Common myeloid progenitor, CD34-positive (primary cell): Measurements from ENCODE around the gene GOLGA6L7.

Source experiments
- CTCF ChIA-PET: fragments of 350-600 bp; sonication (Branson Sonifier 250); formaldehyde crosslinking; loops from one replicate; lab custom pipeline; 2021; ENCODE audit warnings: antibody characterized with exemption; lab: Charles Lee
- POLR2A ChIA-PET: fragments of 350-600 bp; sonication (Branson Sonifier 250); formaldehyde crosslinking; loops from one replicate; lab custom pipeline; 2021; ENCODE audit warnings: antibody characterized with exemption; lab: Charles Lee
- DNase-seq, 3 donors: peaks; one replicate each; pipeline versions ENCODE4 v3.0.0 to v3.0.0-alpha.2; 2013
- H3K27ac ChIP-seq, 2 experiments: 1 replicate in 1 of 2; 2 replicates in 1 of 2; pipeline ENCODE4 v1.7.0; 2013; ENCODE audit warnings: inconsistent platforms in 2 of 2, low read length in 2 of 2, mild to moderate bottlenecking in 2 of 2, low read depth in 1 of 2, moderate library complexity in 1 of 2; ENCODE audit not compliant: severe bottlenecking in 2 of 2, insufficient read depth in 1 of 2, poor library complexity in 1 of 2
- H3K27me3 ChIP-seq, 5 experiments: replicated peaks in 2 of 5; 1 replicate in 3 of 5; 2 replicates in 2 of 5; pipeline versions ENCODE4 v1.6.1 to v1.7.0; 2013; ENCODE audit warnings: low read length in 4 of 5, mild to moderate bottlenecking in 2 of 5, moderate library complexity in 2 of 5, inconsistent platforms in 1 of 5; ENCODE audit not compliant: insufficient read depth in 5 of 5, control insufficient read depth in 4 of 5
- H3K36me3 ChIP-seq, 4 experiments: 1 replicate in 2 of 4; 2 replicates in 2 of 4; pipeline versions ENCODE4 v1.6.1 to v1.7.0; 2013; ENCODE audit warnings: low read length in 3 of 4, control low read depth in 1 of 4, mild to moderate bottlenecking in 1 of 4; ENCODE audit not compliant: control insufficient read depth in 4 of 4, insufficient read depth in 4 of 4
- H3K4me1 ChIP-seq, 4 experiments: 1 replicate in 3 of 4; 2 replicates in 1 of 4; pipeline versions ENCODE4 v1.6.1 to v1.7.1; 2013; ENCODE audit warnings: low read length in 3 of 4, mild to moderate bottlenecking in 3 of 4, control low read depth in 1 of 4, inconsistent platforms in 1 of 4, moderate library complexity in 1 of 4; ENCODE audit not compliant: control insufficient read depth in 4 of 4, insufficient read depth in 4 of 4; ENCODE audit errors: control extremely low read depth in 1 of 4
- H3K4me3 ChIP-seq, 7 experiments: 1 replicate in 4 of 7; 2 replicates in 3 of 7; pipeline versions ENCODE4 v1.5.1 to v1.7.0; 2013; ENCODE audit warnings: mild to moderate bottlenecking in 7 of 7, low read length in 6 of 7, moderate library complexity in 6 of 7, inconsistent platforms in 2 of 7, low read depth in 2 of 7, control low read depth in 1 of 7; ENCODE audit not compliant: insufficient read depth in 4 of 7, control insufficient read depth in 1 of 7; ENCODE audit errors: extremely low read depth in 1 of 7
- H3K9me3 ChIP-seq, 5 experiments: 1 replicate in 4 of 5; 2 replicates in 1 of 5; pipeline versions ENCODE4 v1.6.1 to v1.7.1; 2013; ENCODE audit warnings: low read length in 4 of 5, mild to moderate bottlenecking in 2 of 5, inconsistent platforms in 1 of 5, low read depth in 1 of 5, moderate library complexity in 1 of 5; ENCODE audit not compliant: control insufficient read depth in 4 of 5, insufficient read depth in 2 of 5; ENCODE audit errors: control extremely low read depth in 1 of 5
- WGBS: methylation state at CpG from one replicate; pipeline ENCODE4 v1.1.5; 2013; ENCODE audit not compliant: insufficient coverage; 5-methylcytosine and 5-hydroxymethylcytosine counted together

The GOLGA6L7 gene

GRCh38 chr15:28884151-28884940, 35.9 kb upstream of the GOLGA6L7 start:
- ChIA-PET POLR2A (no interaction called here), CTCF (interaction anchor here (1.0 kb wide), 1 partner anchor 91 kb away, joined by 3 read pairs; no protein-coding TSS in a partner anchor)
- peaks cover 0 to 18% (median 11%) of the 10 kb centered on the region in 4 experiments for H3K4me1 ChIP-seq
- H3K9me3 ChIP-seq: no peaks in the 10 kb centered on the region
- peaks cover 0 to 48% (median 9%) of the 10 kb centered on the region in 5 experiments for H3K27me3 ChIP-seq
- H3K36me3 ChIP-seq: no peaks in the 10 kb centered on the region
- no peak for DNase-seq
- H3K27ac ChIP-seq: no peak overlapping the region
- WGBS: 98% methylated on average over 6 of the region's 11 CpGs
- no peak overlapping the region for H3K4me3 ChIP-seq

DNA sequence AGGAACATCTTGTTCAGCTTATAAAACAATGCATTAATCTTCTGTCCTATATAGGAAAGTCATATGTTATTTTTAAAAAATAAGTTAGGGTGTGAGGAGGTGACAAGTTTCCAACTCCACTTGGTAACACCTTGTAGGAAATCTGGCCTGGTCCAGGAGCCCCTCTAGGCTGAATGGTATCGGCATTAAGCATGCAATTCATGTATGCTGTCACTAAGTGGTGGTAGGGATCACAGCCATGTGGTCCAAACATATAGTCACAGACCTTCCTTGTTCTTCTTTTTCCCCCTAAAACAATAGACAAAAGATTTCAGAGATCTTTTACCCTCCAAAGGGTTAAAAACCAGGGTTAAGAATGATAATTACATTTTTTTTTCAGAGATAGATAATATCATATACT, 33.2 kb upstream of the GOLGA6L7 start:
- CTCF ChIA-PET: interaction anchor here (0.9 kb wide), 1 partner anchor 70 kb away, joined by 3 read pairs; no protein-coding TSS in a partner anchor

GRCh38 chr15:28881170-28881569, 32.7 kb upstream of the GOLGA6L7 start:
- ChIA-PET CTCF (interaction anchor here (0.9 kb wide), 1 partner anchor 70 kb away, joined by 3 read pairs; no protein-coding TSS in a partner anchor), POLR2A (no interaction called here)
- no peak overlapping the region for H3K27ac ChIP-seq
- H3K4me1 ChIP-seq: peaks cover 0 to 10% (median 6%) of the 10 kb centered on the region in 4 experiments
- no peak overlapping the region for H3K4me3 ChIP-seq
- H3K36me3 ChIP-seq: no peaks in the 10 kb centered on the region
- 52% methylated on average over 3 of the region's 3 CpGs for WGBS
- H3K9me3 ChIP-seq: no peaks in the 10 kb centered on the region
- DNase-seq: no peak
- H3K27me3 ChIP-seq: peaks cover 0 to 21% (median 7%) of the 10 kb centered on the region in 5 experiments

More for the DNA sequence above, 33.2 kb upstream of the GOLGA6L7 start:
- no peak overlapping the region for H3K4me3 ChIP-seq
- no peak for DNase-seq
- H3K4me1 ChIP-seq: peaks cover 0 to 13% (median 8%) of the 10 kb centered on the region in 4 experiments
- no CpG with 5 or more reads among the region's 1 CpG for WGBS
- no peaks in the 10 kb centered on the region for H3K36me3 ChIP-seq
- peaks cover 0 to 24% (median 8%) of the 10 kb centered on the region in 5 experiments for H3K27me3 ChIP-seq
- H3K27ac ChIP-seq: no peak overlapping the region
- POLR2A ChIA-PET: no interaction called here
- H3K9me3 ChIP-seq: no peaks in the 10 kb centered on the region

DNA sequence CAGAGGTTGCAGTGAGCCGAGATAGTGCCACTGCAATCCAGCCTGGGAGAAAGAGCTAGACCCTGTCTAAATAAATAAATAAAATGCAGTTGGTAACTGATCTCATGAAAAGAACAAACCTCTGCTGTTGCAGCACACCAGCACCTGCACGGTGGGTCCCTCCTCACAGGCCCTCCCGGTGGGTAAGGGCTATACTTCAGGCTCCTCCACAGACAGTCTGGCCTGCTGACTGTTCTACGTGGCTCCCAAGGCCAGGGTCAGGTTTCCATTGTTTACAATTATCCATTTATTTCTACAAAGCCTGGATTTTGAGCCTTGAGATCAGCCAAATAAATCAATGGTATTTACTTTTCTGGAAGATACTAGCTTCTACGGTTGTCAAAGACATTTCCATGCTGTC, 32.2 kb upstream of the GOLGA6L7 start:
- WGBS: 100% methylated on average over 5 of the region's 5 CpGs
- peaks cover 0 to 7% (median 5%) of the 10 kb centered on the region in 4 experiments for H3K4me1 ChIP-seq
- no peaks in the 10 kb centered on the region for H3K36me3 ChIP-seq
- H3K9me3 ChIP-seq: no peaks in the 10 kb centered on the region
- ChIA-PET CTCF (interaction anchor here (0.9 kb wide), 1 partner anchor 70 kb away, joined by 3 read pairs; no protein-coding TSS in a partner anchor), POLR2A (no interaction called here)
- peaks cover 0 to 21% (median 7%) of the 10 kb centered on the region in 5 experiments for H3K27me3 ChIP-seq
- H3K27ac ChIP-seq: no peak overlapping the region
- no peak overlapping the region for H3K4me3 ChIP-seq
- no peak for DNase-seq

- 95% methylated on average over 9 of the region's 9 CpGs for WGBS
- CTCF ChIA-PET: no interaction called here
Observed at GRCh38 chr15:28879551-28879950, 31.1 kb upstream of the GOLGA6L7 start.

GRCh38 chr15:28878209-28878608, 29.8 kb upstream of the GOLGA6L7 start:
- 96% methylated on average over 15 of the region's 15 CpGs for WGBS
- no peak for DNase-seq
- Histone ChIP-seq H3K4me1 (no peaks in the 10 kb centered on the region), H3K4me3 (no peak overlapping the region), H3K36me3 (no peaks in the 10 kb centered on the region), H3K27me3 (peaks cover 0 to 4% (median 1%) of the 10 kb centered on the region in 5 experiments), H3K27ac (no peak overlapping the region), H3K9me3 (no peaks in the 10 kb centered on the region)
- ChIA-PET CTCF (no interaction called here), POLR2A (no interaction called here)

More at GRCh38 chr15:28879551-28879950, 31.1 kb upstream of the GOLGA6L7 start:
- DNase-seq: no peak
- Histone ChIP-seq H3K9me3 (no peaks in the 10 kb centered on the region), H3K36me3 (no peaks in the 10 kb centered on the region), H3K27me3 (peaks cover 0 to 9% (median 3%) of the 10 kb centered on the region in 5 experiments), H3K4me1 (no peaks in the 10 kb centered on the region), H3K4me3 (no peak overlapping the region), H3K27ac (no peak overlapping the region)
- POLR2A ChIA-PET: no interaction called here

GRCh38 chr15:28876845-28877185, 28.4 kb upstream of the GOLGA6L7 start:
- H3K36me3 ChIP-seq: no peaks in the 10 kb centered on the region
- no peaks in the 10 kb centered on the region for H3K4me1 ChIP-seq
- no peak overlapping the region for H3K27ac ChIP-seq
- CTCF ChIA-PET: no interaction called here
- peaks cover 0 to 5% (median 0%) of the 10 kb centered on the region in 5 experiments for H3K9me3 ChIP-seq
- H3K4me3 ChIP-seq: no peak overlapping the region
- no peak for DNase-seq
- POLR2A ChIA-PET: no interaction called here
- H3K27me3 ChIP-seq: peaks cover 0 to 4% (median 0%) of the 10 kb centered on the region in 5 experiments
- 98% methylated on average over 7 of the region's 8 CpGs for WGBS
